ENCODE measurements around the gene CASP9.
"Not testable (repeated sequence)": the region's sequence is repeated elsewhere in the genome, so short reads cannot be mapped to it uniquely, and the experiment has no call there.

Gene CASP9

GRCh38 chr1:15500184-15501178, 23.5 kb downstream of the CASP9 start:
- DNase-seq (ENCODE audit: low read depth): no peak

- no peak for DNase-seq (ENCODE audit: low read depth)
Measured at GRCh38 chr1:15493869-15494390, 30.1 kb downstream of the CASP9 start.

- DNase-seq (ENCODE audit: low read depth): no peak
Measured at GRCh38 chr1:15492596-15492995, 31.4 kb downstream of the CASP9 start.

GRCh38 chr1:15491010-15491409, 33.0 kb downstream of the CASP9 start:
- not testable (repeated sequence) for DNase-seq (ENCODE audit: low read depth)

GRCh38 chr1:15489052-15489736, 34.8 kb downstream of the CASP9 start:
- no peak for DNase-seq (ENCODE audit: low read depth)

- no peak for DNase-seq (ENCODE audit: low read depth)
Measured at GRCh38 chr1:15488371-15488770, 35.6 kb downstream of the CASP9 start.

GRCh38 chr1:15486844-15487610, 37.0 kb downstream of the CASP9 start:
- DNase-seq (ENCODE audit: low read depth): not testable (repeated sequence)

- no peak for DNase-seq (ENCODE audit: low read depth)
Measured at GRCh38 chr1:15485636-15486035, 38.4 kb downstream of the CASP9 start.

- DNase-seq (ENCODE audit: low read depth): not testable (repeated sequence)
Measured at GRCh38 chr1:15484443-15484842, 39.6 kb downstream of the CASP9 start.

GRCh38 chr1:15483971-15484370, 40.0 kb downstream of the CASP9 start:
- DNase-seq (ENCODE audit: low read depth): no peak

GRCh38 chr1:15482983-15483543, 41.0 kb downstream of the CASP9 start:
- not testable (repeated sequence) for DNase-seq (ENCODE audit: low read depth)

- DNase-seq (ENCODE audit: low read depth): not testable (repeated sequence)
Measured at GRCh38 chr1:15482455-15482854, 41.6 kb downstream of the CASP9 start.

GRCh38 chr1:15479654-15480347, 44.2 kb downstream of the CASP9 start:
- DNase-seq (ENCODE audit: low read depth): no peak

- no peak for DNase-seq (ENCODE audit: low read depth)
Measured at GRCh38 chr1:15477646-15478212, 46.3 kb downstream of the CASP9 start.

GRCh38 chr1:15476927-15477326, 47.1 kb downstream of the CASP9 start:
- no peak for DNase-seq (ENCODE audit: low read depth)

- no peak for DNase-seq (ENCODE audit: low read depth)
Measured at GRCh38 chr1:15475752-15476314, 48.2 kb downstream of the CASP9 start, which contains the start of gene CELA2B. TSS of gene CELA2B (plus strand) at chr1:15476104. CDS start at chr1:15476126, 22 bp downstream.

GRCh38 chr1:15472587-15472986, 51.4 kb downstream of the CASP9 start:
- no peak for DNase-seq (ENCODE audit: low read depth)

GRCh38 chr1:15471723-15472122, 52.3 kb downstream of the CASP9 start:
- DNase-seq (ENCODE audit: low read depth): not testable (repeated sequence)

- DNase-seq (ENCODE audit: low read depth): not testable (repeated sequence)
Measured at GRCh38 chr1:15471067-15471466, 52.9 kb downstream of the CASP9 start.

GRCh38 chr1:15469821-15470448, 54.1 kb downstream of the CASP9 start:
- DNase-seq (ENCODE audit: low read depth): not testable (repeated sequence)
